ENCODE results near the gene CDCA4.

CDCA4 gene

DNA sequence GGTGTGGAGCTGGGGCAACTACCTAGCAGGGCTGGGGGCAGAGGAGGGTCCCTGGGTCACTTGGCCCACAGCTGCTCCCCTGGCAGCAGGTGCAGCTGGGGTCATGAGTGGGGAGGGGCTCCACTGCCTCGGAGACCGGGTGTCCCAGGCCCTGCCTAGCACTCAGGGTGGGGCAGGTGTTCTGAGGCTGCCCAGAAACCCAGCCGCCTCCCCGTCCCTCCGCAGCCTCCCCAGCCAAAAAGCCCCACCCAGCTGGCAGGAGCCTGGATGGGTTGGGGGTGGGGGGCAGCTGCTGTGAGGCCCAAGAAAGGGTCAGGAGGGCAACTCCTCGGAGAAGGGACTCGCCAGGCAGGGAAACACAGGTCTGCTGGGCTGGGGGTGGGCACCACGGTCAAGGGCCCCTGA, 53.9 kb downstream of the CDCA4 start:
- no peaks in the 10 kb centered on the region for H3K9me2 ChIP-seq (replicated peaks; ENCODE audit: insufficient read depth, low read length)
- no peak overlapping the region for H2AFZ ChIP-seq (ENCODE audit: low read depth, low read length, severe bottlenecking)
- TF ChIP-seq EZH2phosphoT487 (conservative IDR thresholded peaks at IDR 0.05; ENCODE audit: low read length), result no peak
- TF ChIP-seq, protein P1, sequence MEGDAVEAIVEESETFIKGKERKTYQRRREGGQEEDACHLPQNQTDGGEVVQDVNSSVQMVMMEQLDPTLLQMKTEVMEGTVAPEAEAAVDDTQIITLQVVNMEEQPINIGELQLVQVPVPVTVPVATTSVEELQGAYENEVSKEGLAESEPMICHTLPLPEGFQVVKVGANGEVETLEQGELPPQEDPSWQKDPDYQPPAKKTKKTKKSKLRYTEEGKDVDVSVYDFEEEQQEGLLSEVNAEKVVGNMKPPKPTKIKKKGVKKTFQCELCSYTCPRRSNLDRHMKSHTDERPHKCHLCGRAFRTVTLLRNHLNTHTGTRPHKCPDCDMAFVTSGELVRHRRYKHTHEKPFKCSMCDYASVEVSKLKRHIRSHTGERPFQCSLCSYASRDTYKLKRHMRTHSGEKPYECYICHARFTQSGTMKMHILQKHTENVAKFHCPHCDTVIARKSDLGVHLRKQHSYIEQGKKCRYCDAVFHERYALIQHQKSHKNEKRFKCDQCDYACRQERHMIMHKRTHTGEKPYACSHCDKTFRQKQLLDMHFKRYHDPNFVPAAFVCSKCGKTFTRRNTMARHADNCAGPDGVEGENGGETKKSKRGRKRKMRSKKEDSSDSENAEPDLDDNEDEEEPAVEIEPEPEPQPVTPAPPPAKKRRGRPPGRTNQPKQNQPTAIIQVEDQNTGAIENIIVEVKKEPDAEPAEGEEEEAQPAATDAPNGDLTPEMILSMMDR (IDR thresholded peaks at IDR 0.05; ENCODE audit: insufficient read depth, low read length, poor library complexity, severe bottlenecking), result no peak
- no peaks in the 10 kb centered on the region for H3K79me2 ChIP-seq (ENCODE audit: insufficient read depth, low read length)
- no peak overlapping the region for H3K9ac ChIP-seq (ENCODE audit: low read length)
- no peak overlapping the region for H3K27ac ChIP-seq (ENCODE audit: low read depth, low read length)
- H3K4me2 ChIP-seq (ENCODE audit: low read depth, low read length, poor library complexity, severe bottlenecking), result no peak overlapping the region
- no peaks in the 10 kb centered on the region for H3F3A ChIP-seq (ENCODE audit: insufficient read depth)
- no peaks in the 10 kb centered on the region for H4K20me1 ChIP-seq (ENCODE audit: low read depth, low read length)
- H3K4me3 ChIP-seq (ENCODE audit: insufficient read depth, low read length, poor library complexity, severe bottlenecking), result no peak overlapping the region
- no peaks in the 10 kb centered on the region for H3K27me3 ChIP-seq (ENCODE audit: low read length)
- no peaks in the 10 kb centered on the region for H3K9me3 ChIP-seq (ENCODE audit: insufficient read depth, low read length)
- no peaks in the 10 kb centered on the region for H3K36me3 ChIP-seq (ENCODE audit: low read length)

DNA sequence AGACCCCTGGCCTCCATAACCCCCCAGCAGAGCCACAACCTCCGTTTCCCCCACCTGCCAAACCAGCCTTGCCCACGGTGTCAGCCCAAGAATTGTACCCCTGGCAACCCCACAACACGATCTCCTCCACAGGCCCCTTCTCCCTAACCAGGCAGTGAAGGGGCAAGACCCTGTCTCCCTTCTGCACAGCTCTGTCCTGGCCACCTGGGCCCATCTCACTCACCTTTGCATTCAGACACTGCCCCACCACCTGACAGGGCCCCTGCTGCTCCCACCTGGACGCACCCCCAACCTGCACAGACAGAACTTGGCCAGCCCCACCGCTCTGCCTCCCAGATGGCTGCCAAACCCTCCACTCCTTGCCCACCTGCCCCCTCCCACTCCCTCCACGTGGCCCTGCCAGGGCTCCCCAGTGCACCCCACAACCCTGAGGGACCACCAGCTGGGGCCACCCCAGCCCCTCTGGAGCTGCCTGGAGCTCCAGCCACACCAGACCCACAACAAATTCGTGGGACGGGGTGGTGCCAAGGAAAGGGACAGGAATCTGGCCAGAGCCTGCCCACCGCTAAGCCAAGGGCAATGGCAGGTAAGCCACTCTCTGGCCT, 54.5 kb downstream of the CDCA4 start:
- Histone ChIP-seq H3F3A (ENCODE audit: insufficient read depth) (no peaks in the 10 kb centered on the region), H3K9me3 (ENCODE audit: insufficient read depth, low read length) (no peaks in the 10 kb centered on the region), H3K4me3 (ENCODE audit: insufficient read depth, low read length, poor library complexity, severe bottlenecking) (no peak overlapping the region), H3K9me2 (replicated peaks; ENCODE audit: insufficient read depth, low read length) (no peaks in the 10 kb centered on the region), H3K36me3 (ENCODE audit: low read length) (no peaks in the 10 kb centered on the region), H3K79me2 (ENCODE audit: insufficient read depth, low read length) (no peaks in the 10 kb centered on the region), H3K9ac (ENCODE audit: low read length) (no peak overlapping the region), H3K27ac (ENCODE audit: low read depth, low read length) (no peak overlapping the region), H4K20me1 (ENCODE audit: low read depth, low read length) (no peaks in the 10 kb centered on the region), H3K4me2 (ENCODE audit: low read depth, low read length, poor library complexity, severe bottlenecking) (no peak overlapping the region), H2AFZ (ENCODE audit: low read depth, low read length, severe bottlenecking) (no peak overlapping the region), H3K27me3 (ENCODE audit: low read length) (no peaks in the 10 kb centered on the region)
- TF ChIP-seq, protein P1 (IDR thresholded peaks at IDR 0.05; ENCODE audit: insufficient read depth, low read length, poor library complexity, severe bottlenecking), result no peak

DNA sequence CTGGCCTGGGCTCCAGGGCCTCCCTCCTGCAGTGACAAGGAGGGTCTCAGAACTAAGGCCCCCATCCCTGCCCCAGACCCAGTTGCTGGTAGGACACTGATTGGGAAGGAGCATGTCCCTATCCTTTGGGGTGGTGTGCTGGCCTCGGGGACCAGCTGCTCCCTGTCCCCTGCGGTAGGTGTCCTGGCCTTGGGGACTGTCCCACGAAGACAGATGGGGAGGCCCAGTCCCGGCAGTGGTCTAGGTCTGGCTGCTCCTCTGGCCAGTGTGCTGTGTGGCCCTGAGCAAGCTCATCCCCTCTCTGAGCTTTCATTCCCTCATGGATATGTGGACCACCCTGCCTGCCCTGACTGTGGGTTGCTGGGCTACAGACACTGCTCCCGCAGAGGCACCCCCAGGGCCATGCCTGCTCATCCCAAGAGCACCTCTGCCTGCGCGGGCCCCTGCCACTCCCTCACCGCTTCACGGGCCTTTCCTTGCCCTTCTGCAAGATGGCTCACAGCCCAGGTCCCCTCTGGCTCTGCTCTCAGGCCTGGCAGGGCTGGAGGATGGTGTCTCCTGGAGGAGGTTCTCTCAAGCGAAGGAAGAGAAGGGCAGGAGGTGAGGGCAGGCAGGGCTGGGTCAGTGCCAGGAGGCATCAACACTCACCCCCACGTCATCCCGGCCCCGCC, 55.2 kb downstream of the CDCA4 start:
- Histone ChIP-seq H3K36me3 (ENCODE audit: low read length) (no peaks in the 10 kb centered on the region), H3K4me2 (ENCODE audit: low read depth, low read length, poor library complexity, severe bottlenecking) (no peak overlapping the region), H3K4me3 (ENCODE audit: insufficient read depth, low read length, poor library complexity, severe bottlenecking) (no peak overlapping the region), H2AFZ (ENCODE audit: low read depth, low read length, severe bottlenecking) (no peak overlapping the region), H3K9me2 (replicated peaks; ENCODE audit: insufficient read depth, low read length) (no peaks in the 10 kb centered on the region), H3K9ac (ENCODE audit: low read length) (no peak overlapping the region), H3K79me2 (ENCODE audit: insufficient read depth, low read length) (no peaks in the 10 kb centered on the region), H4K20me1 (ENCODE audit: low read depth, low read length) (no peaks in the 10 kb centered on the region), H3K27ac (ENCODE audit: low read depth, low read length) (no peak overlapping the region), H3F3A (ENCODE audit: insufficient read depth) (no peaks in the 10 kb centered on the region), H3K27me3 (ENCODE audit: low read length) (no peaks in the 10 kb centered on the region), H3K9me3 (ENCODE audit: insufficient read depth, low read length) (no peaks in the 10 kb centered on the region)
- no peak for TF ChIP-seq EZH2phosphoT487 (conservative IDR thresholded peaks at IDR 0.05; ENCODE audit: low read length)
- TF ChIP-seq, protein P1 (IDR thresholded peaks at IDR 0.05; ENCODE audit: insufficient read depth, low read length, poor library complexity, severe bottlenecking), result no peak
